Upper lobe of left lung (tissue), 4 donors: ENCODE measurements around the gene PLCG2.

ENCODE experiments used
- EP300 ChIP-seq, 4 donors: sonication (generic); formaldehyde crosslinking; IDR thresholded peaks; one replicate each; pipeline ENCODE4 v1.5.1; 2017; ENCODE audit warnings: antibody characterized with exemption in 4 of 4, control low read depth in 2 of 4
- POLR2A ChIP-seq, 4 donors: fragments of 450-650 bp; IDR thresholded peaks; one replicate each; pipeline ENCODE4 v1.5.1; 2016 to 2017; ENCODE audit warnings: antibody characterized with exemption in 4 of 4, mild to moderate bottlenecking in 2 of 4
- POLR2AphosphoS5 ChIP-seq, 2 donors: sonication (generic); formaldehyde crosslinking; IDR thresholded peaks; one replicate each; pipeline ENCODE4 v1.5.1; 2017; ENCODE audit warnings: antibody characterized with exemption in 2 of 2
- TF ChIP-seq, protein P1 (sequence below), 6 experiments: fragments of 450-650 bp in 4 of 6; fragments of 200-600 bp in 2 of 6; sonication (generic) in 2 of 6; IDR thresholded peaks; one replicate each; pipeline ENCODE4 v1.5.1; 2016 to 2019; ENCODE audit warnings: antibody characterized with exemption in 6 of 6

DNA sequence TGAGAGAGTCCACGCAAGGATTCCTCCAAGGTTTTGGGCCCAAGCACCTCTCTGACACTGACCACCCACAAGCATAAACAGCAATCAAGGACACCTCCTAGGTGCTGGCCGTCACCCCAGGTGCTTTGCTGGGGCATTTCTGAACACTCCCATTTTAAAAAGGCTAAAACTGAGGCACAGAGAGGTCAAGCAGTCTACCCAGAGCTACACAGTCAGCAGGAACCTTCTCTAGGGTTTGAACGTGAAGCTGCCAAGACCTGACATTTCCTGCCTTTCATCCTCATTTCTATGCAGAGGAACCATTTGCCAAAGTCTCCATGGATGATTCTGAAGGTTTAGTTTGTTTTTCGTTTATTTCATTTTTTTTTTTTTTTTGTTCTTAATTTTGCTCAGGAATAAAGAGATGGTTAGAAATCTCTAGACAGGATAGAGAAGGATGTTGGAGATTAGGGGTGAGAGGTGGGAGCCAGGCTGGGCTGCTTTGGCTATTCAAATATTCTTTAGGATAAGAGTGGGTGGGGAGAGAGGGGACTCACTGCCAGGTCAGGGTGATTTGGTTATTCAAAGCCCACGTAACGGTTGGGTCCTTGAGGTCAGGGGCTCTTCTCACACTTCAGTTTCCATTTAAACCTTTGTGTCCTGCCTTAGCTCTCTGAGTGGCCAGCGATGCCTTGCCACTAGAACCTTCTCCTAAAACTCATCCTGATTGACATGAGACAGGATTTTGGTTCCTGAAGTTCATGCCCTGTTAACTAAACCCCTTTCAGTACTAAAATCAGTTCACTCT, 6.2 kb downstream of the PLCG2 start:
- TF ChIP-seq POLR2A (IDR thresholded peaks at IDR 0.05) (no peak), POLR2AphosphoS5 (IDR thresholded peaks at IDR 0.05) (no peak), EP300 (IDR thresholded peaks at IDR 0.05) (no peak)
- TF ChIP-seq, protein P1, sequence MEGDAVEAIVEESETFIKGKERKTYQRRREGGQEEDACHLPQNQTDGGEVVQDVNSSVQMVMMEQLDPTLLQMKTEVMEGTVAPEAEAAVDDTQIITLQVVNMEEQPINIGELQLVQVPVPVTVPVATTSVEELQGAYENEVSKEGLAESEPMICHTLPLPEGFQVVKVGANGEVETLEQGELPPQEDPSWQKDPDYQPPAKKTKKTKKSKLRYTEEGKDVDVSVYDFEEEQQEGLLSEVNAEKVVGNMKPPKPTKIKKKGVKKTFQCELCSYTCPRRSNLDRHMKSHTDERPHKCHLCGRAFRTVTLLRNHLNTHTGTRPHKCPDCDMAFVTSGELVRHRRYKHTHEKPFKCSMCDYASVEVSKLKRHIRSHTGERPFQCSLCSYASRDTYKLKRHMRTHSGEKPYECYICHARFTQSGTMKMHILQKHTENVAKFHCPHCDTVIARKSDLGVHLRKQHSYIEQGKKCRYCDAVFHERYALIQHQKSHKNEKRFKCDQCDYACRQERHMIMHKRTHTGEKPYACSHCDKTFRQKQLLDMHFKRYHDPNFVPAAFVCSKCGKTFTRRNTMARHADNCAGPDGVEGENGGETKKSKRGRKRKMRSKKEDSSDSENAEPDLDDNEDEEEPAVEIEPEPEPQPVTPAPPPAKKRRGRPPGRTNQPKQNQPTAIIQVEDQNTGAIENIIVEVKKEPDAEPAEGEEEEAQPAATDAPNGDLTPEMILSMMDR (IDR thresholded peaks at IDR 0.05), result no peak
